Measurements from ENCODE around the gene B9D2.
"Not testable (repeated sequence)": the region's sequence is repeated elsewhere in the genome, so short reads cannot be mapped to it uniquely, and the experiment has no call there.

Gene B9D2

GRCh38 chr19:41386442-41386841 is 22.5 kb upstream of the B9D2 start:
- DNase-seq (ENCODE audit: low read depth): no peak

GRCh38 chr19:41384351-41384750 is 20.4 kb upstream of the B9D2 start:
- DNase-seq (ENCODE audit: low read depth): no peak

- not testable (repeated sequence) for DNase-seq (ENCODE audit: low read depth)
These were observed 17.6 kb upstream of the B9D2 start for GRCh38 chr19:41381536-41381935.

GRCh38 chr19:41377977-41378709 is 14.2 kb upstream of the B9D2 start:
- DNase-seq (ENCODE audit: low read depth): no peak

GRCh38 chr19:41376998-41377365 is 13.0 kb upstream of the B9D2 start:
- DNase-seq (ENCODE audit: low read depth): no peak

- no peak for DNase-seq (ENCODE audit: low read depth)
These were observed 12.5 kb upstream of the B9D2 start, which contains the start of gene TMEM91 for GRCh38 chr19:41376241-41376997. TMEM91 (plus strand) TSS chr19:41376533; CDS start chr19:41378310, 1,777 bp downstream.

- DNase-seq (ENCODE audit: low read depth): no peak
These were observed 10.0 kb upstream of the B9D2 start for GRCh38 chr19:41373993-41374392.

GRCh38 chr19:41372501-41372900 is 8.6 kb upstream of the B9D2 start:
- no peak for DNase-seq (ENCODE audit: low read depth)

GRCh38 chr19:41371541-41371940 is 7.6 kb upstream of the B9D2 start:
- DNase-seq (ENCODE audit: low read depth): no peak

GRCh38 chr19:41371119-41371518 is 7.2 kb upstream of the B9D2 start:
- not testable (repeated sequence) for DNase-seq (ENCODE audit: low read depth)

- DNase-seq (ENCODE audit: low read depth): no peak
These were observed 5.8 kb upstream of the B9D2 start for GRCh38 chr19:41369769-41370168.

- DNase-seq (ENCODE audit: low read depth): peak; percentile 78
These were observed 3.9 kb upstream of the B9D2 start for GRCh38 chr19:41367848-41368301.

- DNase-seq (ENCODE audit: low read depth): no peak
These were observed 2.1 kb upstream of the B9D2 start for GRCh38 chr19:41366089-41366488.

- no peak for DNase-seq (ENCODE audit: low read depth)
These were observed 809 bp upstream of the B9D2 start for GRCh38 chr19:41364524-41365391.

GRCh38 chr19:41363371-41363752 is 587 bp downstream of the B9D2 start:
- DNase-seq (ENCODE audit: low read depth): no peak

GRCh38 chr19:41362143-41362847 is 1.7 kb downstream of the B9D2 start:
- no peak for DNase-seq (ENCODE audit: low read depth)

GRCh38 chr19:41359741-41360140 is 4.2 kb downstream of the B9D2 start:
- DNase-seq (ENCODE audit: low read depth): no peak

GRCh38 chr19:41357746-41358145 is 6.2 kb downstream of the B9D2 start:
- DNase-seq (ENCODE audit: low read depth): no peak

GRCh38 chr19:41356984-41357739 is 6.8 kb downstream of the B9D2 start:
- no peak for DNase-seq (ENCODE audit: low read depth)

GRCh38 chr19:41355802-41356201 is 8.1 kb downstream of the B9D2 start:
- no peak for DNase-seq (ENCODE audit: low read depth)

- no peak for DNase-seq (ENCODE audit: low read depth)
These were observed 8.9 kb downstream of the B9D2 start for GRCh38 chr19:41355035-41355434.

Measured in stromal cell of bone marrow (primary cell).